ENCODE measurements around the gene EXOC4.

Gene EXOC4

GRCh38 chr7:134013249-134013648 is 760.4 kb downstream of the EXOC4 start:
- H3K4me3 Mint-ChIP-seq = no peak overlapping the region

GRCh38 chr7:134014935-134015334 is 762.1 kb downstream of the EXOC4 start:
- H3K9me3 Mint-ChIP-seq = no peaks in the 10 kb centered on the region
- no peaks in the 10 kb centered on the region for H3K27me3 Mint-ChIP-seq
- H3K27ac Mint-ChIP-seq = peak overlapping the region in 1 of 2 donors; percentile 12
- peaks cover 3% of the 10 kb centered on the region for H3K36me3 Mint-ChIP-seq (ENCODE audit: insufficient read depth)
- ATAC-seq (replicated peaks) = no peak
- H3K4me1 Mint-ChIP-seq (ENCODE audit: low read depth in 2 of 2) = no peaks in the 10 kb centered on the region
- no peak for DNase-seq
- no peak overlapping the region for H3K4me3 Mint-ChIP-seq

More at GRCh38 chr7:134013249-134013648, 760.4 kb downstream of the EXOC4 start:
- DNase-seq = no peak
- H3K4me1 Mint-ChIP-seq (ENCODE audit: low read depth in 2 of 2) = no peaks in the 10 kb centered on the region
- H3K36me3 Mint-ChIP-seq (ENCODE audit: insufficient read depth) = peaks cover 8% of the 10 kb centered on the region
- no peak for ATAC-seq (replicated peaks)
- no peaks in the 10 kb centered on the region for H3K27me3 Mint-ChIP-seq
- H3K27ac Mint-ChIP-seq = no peak overlapping the region
- H3K9me3 Mint-ChIP-seq = no peaks in the 10 kb centered on the region

GRCh38 chr7:134016223-134016941 is 763.5 kb downstream of the EXOC4 start:
- H3K4me3 Mint-ChIP-seq = no peak overlapping the region
- no peak for ATAC-seq (replicated peaks)

GRCh38 chr7:134016942-134017303 is 764.0 kb downstream of the EXOC4 start:
- Mint-ChIP-seq H3K9me3 (no peaks in the 10 kb centered on the region), H3K36me3 (ENCODE audit: insufficient read depth) (peaks cover 4% of the 10 kb centered on the region), H3K4me3 (no peak overlapping the region), H3K27me3 (no peaks in the 10 kb centered on the region), H3K4me1 (ENCODE audit: low read depth in 2 of 2) (no peaks in the 10 kb centered on the region), H3K27ac (no peak overlapping the region)
- DNase-seq (no peak), ATAC-seq (replicated peaks) (no peak)

More at GRCh38 chr7:134016223-134016941, 763.5 kb downstream of the EXOC4 start:
- Mint-ChIP-seq H3K27ac (no peak overlapping the region), H3K27me3 (no peaks in the 10 kb centered on the region), H3K9me3 (no peaks in the 10 kb centered on the region), H3K36me3 (ENCODE audit: insufficient read depth) (peaks cover 1% of the 10 kb centered on the region), H3K4me1 (ENCODE audit: low read depth in 2 of 2) (no peaks in the 10 kb centered on the region)
- no peak for DNase-seq

- H3K36me3 Mint-ChIP-seq (ENCODE audit: insufficient read depth) = peaks cover 4% of the 10 kb centered on the region
- no peaks in the 10 kb centered on the region for H3K27me3 Mint-ChIP-seq
- DNase-seq = no peak
- H3K9me3 Mint-ChIP-seq = no peaks in the 10 kb centered on the region
- no peak overlapping the region for H3K4me3 Mint-ChIP-seq
- H3K4me1 Mint-ChIP-seq (ENCODE audit: low read depth in 2 of 2) = no peaks in the 10 kb centered on the region
- H3K27ac Mint-ChIP-seq = no peak overlapping the region
- ATAC-seq (replicated peaks) = no peak
These were observed 765.4 kb downstream of the EXOC4 start for GRCh38 chr7:134018306-134018705.

- Mint-ChIP-seq H3K36me3 (ENCODE audit: insufficient read depth) (peaks cover 7% of the 10 kb centered on the region), H3K27me3 (no peaks in the 10 kb centered on the region), H3K27ac (no peak overlapping the region), H3K4me1 (ENCODE audit: low read depth in 2 of 2) (no peaks in the 10 kb centered on the region), H3K9me3 (no peaks in the 10 kb centered on the region), H3K4me3 (no peak overlapping the region)
- DNase-seq = no peak
- ATAC-seq (replicated peaks) = no peak
These were observed 766.4 kb downstream of the EXOC4 start for GRCh38 chr7:134019251-134019650.

GRCh38 chr7:134021836-134022235 is 769.0 kb downstream of the EXOC4 start:
- H3K27ac Mint-ChIP-seq = no peak overlapping the region
- H3K4me1 Mint-ChIP-seq (ENCODE audit: low read depth in 2 of 2) = no peaks in the 10 kb centered on the region
- H3K4me3 Mint-ChIP-seq = no peak overlapping the region
- H3K36me3 Mint-ChIP-seq (ENCODE audit: insufficient read depth) = peaks cover 7% of the 10 kb centered on the region
- H3K9me3 Mint-ChIP-seq = no peaks in the 10 kb centered on the region
- no peak for ATAC-seq (replicated peaks)
- no peak for DNase-seq
- no peaks in the 10 kb centered on the region for H3K27me3 Mint-ChIP-seq

GRCh38 chr7:134022286-134022911 is 769.5 kb downstream of the EXOC4 start:
- Mint-ChIP-seq H3K27me3 (no peaks in the 10 kb centered on the region), H3K9me3 (no peaks in the 10 kb centered on the region), H3K36me3 (ENCODE audit: insufficient read depth) (peaks cover 7% of the 10 kb centered on the region), H3K27ac (no peak overlapping the region), H3K4me1 (ENCODE audit: low read depth in 2 of 2) (no peaks in the 10 kb centered on the region), H3K4me3 (no peak overlapping the region)
- ATAC-seq (replicated peaks) = no peak
- DNase-seq = no peak

GRCh38 chr7:134024739-134025138 is 771.9 kb downstream of the EXOC4 start:
- Mint-ChIP-seq H3K4me3 (no peak overlapping the region), H3K4me1 (ENCODE audit: low read depth in 2 of 2) (no peaks in the 10 kb centered on the region), H3K27ac (no peak overlapping the region), H3K9me3 (no peaks in the 10 kb centered on the region), H3K36me3 (ENCODE audit: insufficient read depth) (peaks cover 9% of the 10 kb centered on the region), H3K27me3 (no peaks in the 10 kb centered on the region)
- ATAC-seq (replicated peaks) = no peak
- no peak for DNase-seq

- H3K9me3 Mint-ChIP-seq = no peaks in the 10 kb centered on the region
- H3K4me1 Mint-ChIP-seq (ENCODE audit: low read depth in 2 of 2) = peaks cover 13 to 22% of the 10 kb centered on the region in 2 donors
- H3K27me3 Mint-ChIP-seq = no peaks in the 10 kb centered on the region
- peaks cover 6% of the 10 kb centered on the region for H3K36me3 Mint-ChIP-seq (ENCODE audit: insufficient read depth)
- ATAC-seq (replicated peaks) (no peak), DNase-seq (no peak)
- H3K27ac Mint-ChIP-seq = no peak overlapping the region
- no peak overlapping the region for H3K4me3 Mint-ChIP-seq
These were observed 776.0 kb downstream of the EXOC4 start for GRCh38 chr7:134028853-134029252.

GRCh38 chr7:134029743-134030142 is 776.9 kb downstream of the EXOC4 start:
- peaks cover 3% of the 10 kb centered on the region for H3K36me3 Mint-ChIP-seq (ENCODE audit: insufficient read depth)
- no peaks in the 10 kb centered on the region for H3K27me3 Mint-ChIP-seq
- H3K4me1 Mint-ChIP-seq (ENCODE audit: low read depth in 2 of 2) = peaks cover 13 to 22% of the 10 kb centered on the region in 2 donors
- no peak overlapping the region for H3K27ac Mint-ChIP-seq
- H3K4me3 Mint-ChIP-seq = no peak overlapping the region
- no peaks in the 10 kb centered on the region for H3K9me3 Mint-ChIP-seq
- ATAC-seq (replicated peaks) (no peak), DNase-seq (no peak)

- Mint-ChIP-seq H3K4me3 (no peak overlapping the region), H3K9me3 (no peaks in the 10 kb centered on the region), H3K27me3 (no peaks in the 10 kb centered on the region), H3K4me1 (ENCODE audit: low read depth in 2 of 2) (peaks cover 13 to 22% of the 10 kb centered on the region in 2 donors), H3K27ac (peak overlapping the region in 1 of 2 donors; percentile 32), H3K36me3 (ENCODE audit: insufficient read depth) (peaks cover 3% of the 10 kb centered on the region)
- no peak for DNase-seq
- ATAC-seq (replicated peaks) = no peak
These were observed 777.6 kb downstream of the EXOC4 start for GRCh38 chr7:134030460-134030865.

- Mint-ChIP-seq H3K27ac (peak overlapping the region; percentile 18 to 32), H3K4me3 (no peak overlapping the region), H3K36me3 (ENCODE audit: insufficient read depth) (peaks cover 3% of the 10 kb centered on the region), H3K4me1 (ENCODE audit: low read depth in 2 of 2) (peaks cover 13 to 22% of the 10 kb centered on the region in 2 donors), H3K9me3 (no peaks in the 10 kb centered on the region), H3K27me3 (no peaks in the 10 kb centered on the region)
- peak; percentile 92 for ATAC-seq (replicated peaks)
- peak; percentile 12 to 42 (median 13) for DNase-seq
These were observed 779.1 kb downstream of the EXOC4 start for GRCh38 chr7:134031835-134032617.
